Left colon (tissue), 2 donors: ENCODE data around the gene BIRC7. TPM values are rescaled to one million over a fixed set of nuclear protein-coding genes. Genes with fewer than 3 reads are reported as not detected.
A peak's percentile ranks its signal among the peaks of the same experiment; 100 is the strongest.

Source experiments
- ATAC-seq: fragments of 200-7000 bp; cut with Tn5 transposase; one replicate; pipeline ENCODE4 v1.9.1; 2020; ENCODE audit warnings: mild to moderate bottlenecking, moderate library complexity
- DNase-seq, 2 donors: peaks; one replicate each; pipeline ENCODE4 v3.0.0-alpha.2; 2020
- intact Hi-C, 2 donors: fragments of 100-400 bp; cut with DNase I in 1 of 2; cut with micrococcal nuclease in 1 of 2; formaldehyde crosslinking; loops; one replicate each; pipeline versions ENCODE4 v1.11.2 to v1.14.0; 2022; cut with DNase I, micrococcal nuclease
- total RNA-seq, 2 donors: library from RNA; stranded (reverse); fragmentation: NEBNext Ultra II Directional; extraction: Animal tissue kit (Norgen Biotek cat#: 25700); gene quantifications; one replicate each; pipeline ENCODE4 v1.2.1, GENCODE V29; 2021
- donor health status: DM: no; HTN: no; CAD: no.
- donor health status: DM: yes; HTN: yes; CAD: no.

BIRC7 gene
- total RNA-seq, 2 donors from 2014 or later: 0.25 TPM; not detected in 1

GRCh38 chr20:63270606-63271325 lies 35.1 kb downstream of the BIRC7 start:
- intact Hi-C loops: no loop called here
- no peak for ATAC-seq

GRCh38 chr20:63272105-63273058 lies 36.7 kb downstream of the BIRC7 start, which contains the start of gene ARFGAP1:
Gene ARFGAP1 (plus strand): TSS chr20:63272813. CDS start chr20:63275581, 2,768 bp downstream.
- ATAC-seq (peak; percentile 97), DNase-seq (peak; percentile 84 to 95)
- intact Hi-C loops: no loop called here

More at GRCh38 chr20:63270606-63271325, 35.1 kb downstream of the BIRC7 start:
- DNase-seq: no peak

DNA sequence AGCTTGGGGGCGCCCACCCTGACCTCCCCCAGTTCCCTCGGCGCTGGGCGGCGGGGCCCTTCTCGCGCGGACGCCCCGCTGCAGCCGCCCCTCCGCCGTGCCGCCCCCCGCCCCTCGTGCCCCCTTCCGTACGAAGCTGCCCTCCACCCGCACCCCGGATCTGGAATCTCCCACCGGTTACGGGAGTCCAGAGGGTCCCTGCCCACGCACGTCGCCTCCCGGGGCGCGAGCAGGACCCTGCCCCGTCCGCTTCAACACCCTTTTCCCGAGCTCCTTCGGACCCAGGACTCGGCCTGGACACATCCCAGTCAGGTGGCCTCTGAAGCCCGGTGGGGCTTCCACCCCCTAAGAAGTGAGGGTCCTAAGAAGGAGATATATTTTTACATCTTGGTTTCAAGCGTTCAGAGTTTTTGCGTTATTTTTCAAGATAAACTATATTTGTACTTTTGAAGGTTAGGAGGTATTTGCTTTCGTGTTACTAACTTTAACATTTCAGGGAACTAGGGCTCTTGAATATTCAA lies 37.4 kb downstream of the BIRC7 start:
- ATAC-seq (no peak), DNase-seq (no peak)
- intact Hi-C loops: no loop called here

DNA sequence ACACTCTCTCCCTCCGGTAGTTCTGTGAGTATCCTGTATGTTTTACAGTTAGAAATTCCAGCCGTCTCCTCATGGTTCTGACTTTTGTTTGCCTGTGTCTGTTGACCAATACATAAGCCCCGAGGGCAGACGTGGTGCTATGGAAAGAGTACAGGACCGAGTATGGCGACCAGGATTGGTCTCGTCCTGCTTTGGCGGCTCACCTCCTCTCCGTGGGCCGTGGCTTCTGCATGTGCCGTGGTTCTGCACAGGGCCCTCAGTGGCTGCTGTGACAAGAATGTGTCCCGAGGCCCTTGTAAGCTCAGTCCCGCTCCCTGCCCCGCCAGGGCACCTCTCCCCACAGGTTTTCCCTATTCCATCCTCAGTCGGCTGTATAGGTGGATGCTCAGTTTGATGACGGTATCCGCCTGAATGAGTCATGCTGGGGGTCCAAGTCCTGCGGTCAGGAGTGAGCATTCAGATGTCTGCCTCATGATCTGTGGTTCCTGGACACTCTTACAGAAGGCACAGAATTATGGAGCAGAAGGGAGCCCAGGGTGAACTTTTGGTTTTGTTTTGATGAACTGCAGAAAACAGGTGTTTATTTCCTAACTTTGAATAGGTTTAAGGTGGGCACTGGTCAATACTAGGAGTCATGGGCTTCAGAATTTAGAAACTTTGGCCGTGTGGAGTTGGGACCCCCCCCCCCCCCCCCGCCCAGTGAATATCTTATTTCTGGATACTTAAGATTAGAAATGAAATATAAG lies 38.1 kb downstream of the BIRC7 start:
- intact Hi-C loops: no loop called here
- ATAC-seq (peak; percentile 10), DNase-seq (no peak)

DNA sequence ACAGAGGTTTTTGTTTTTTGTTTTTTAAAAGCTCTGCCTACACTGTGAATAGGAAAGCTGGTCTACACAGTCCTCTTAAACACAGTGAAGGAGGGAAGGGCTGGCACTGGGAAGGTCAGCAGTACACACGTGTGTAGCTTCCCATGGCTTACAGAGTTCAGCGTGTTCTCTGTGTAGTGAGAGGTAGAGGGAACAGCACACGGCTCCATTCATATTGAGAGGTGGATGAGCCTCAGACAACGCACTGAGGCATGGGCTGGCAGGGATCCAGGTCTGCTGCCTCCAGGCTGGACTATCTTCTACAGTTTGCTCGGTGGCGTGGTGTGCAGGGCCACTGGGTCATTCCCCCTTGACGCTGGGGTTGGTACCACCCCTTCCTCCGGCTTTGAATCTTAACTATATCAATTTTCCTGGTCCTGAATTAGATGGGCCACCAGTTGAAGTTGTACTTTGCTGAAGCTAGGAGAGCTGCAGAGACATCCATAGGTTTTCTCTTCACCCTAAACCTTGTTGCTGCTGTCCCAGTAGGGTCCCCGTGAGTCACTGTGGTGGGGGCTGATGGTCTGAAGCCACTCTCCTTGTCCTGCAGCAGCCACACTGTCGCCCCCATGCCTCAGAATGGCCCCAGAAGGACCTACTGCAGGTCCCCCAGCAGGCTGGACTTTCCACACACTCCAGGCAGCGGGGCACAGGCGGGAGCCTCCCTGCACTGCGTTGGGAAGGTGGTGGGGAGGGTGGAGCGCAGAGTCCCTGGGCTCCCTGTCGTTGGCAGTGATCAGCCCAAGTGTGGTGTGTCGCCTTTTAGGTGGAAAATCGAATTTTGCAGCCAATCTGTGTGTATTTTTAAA lies 38.9 kb downstream of the BIRC7 start:
- ATAC-seq (no peak), DNase-seq (no peak)
- intact Hi-C loops: no loop called here

DNA sequence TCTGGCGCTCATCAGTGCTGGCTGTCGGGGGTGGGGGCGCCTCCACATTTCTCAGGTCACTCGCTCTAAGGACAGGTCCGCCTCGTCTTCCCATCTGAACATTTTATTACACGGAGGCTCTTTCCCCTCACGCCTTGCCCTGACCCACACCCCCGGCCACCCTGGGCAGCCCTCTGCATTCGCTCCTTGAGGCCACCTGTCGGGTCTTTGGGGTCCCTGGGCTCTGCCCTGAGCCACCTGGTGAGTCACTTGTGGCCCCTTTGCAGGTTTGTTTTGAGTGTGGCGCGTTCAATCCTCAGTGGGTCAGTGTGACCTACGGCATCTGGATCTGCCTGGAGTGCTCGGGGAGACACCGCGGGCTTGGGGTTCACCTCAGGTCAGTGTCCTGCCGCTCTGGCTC lies 40.1 kb downstream of the BIRC7 start:
- DNase-seq (no peak), ATAC-seq (no peak)
- intact Hi-C loops: no loop called here

DNA sequence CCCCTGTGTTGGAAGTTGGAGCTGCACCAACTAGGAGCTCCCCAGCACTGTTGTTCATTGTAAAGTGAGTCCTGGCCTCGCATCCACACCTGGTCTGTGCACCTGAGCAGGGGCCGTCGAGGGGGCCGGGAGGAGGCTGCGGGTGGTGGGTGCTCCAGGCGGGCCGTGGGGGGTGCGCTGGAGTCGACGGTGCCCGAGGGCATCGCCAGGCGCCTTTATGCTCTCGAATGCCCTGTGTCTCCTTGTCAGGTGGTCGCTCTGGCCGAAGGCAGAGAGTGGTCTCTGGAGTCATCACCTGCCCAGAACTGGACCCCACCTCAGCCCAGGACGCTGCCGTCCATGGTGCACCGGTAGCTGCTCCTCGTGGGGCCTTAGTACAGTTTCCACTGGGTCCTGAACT lies 41.3 kb downstream of the BIRC7 start:
- intact Hi-C loops: no loop called here
- ATAC-seq (no peak), DNase-seq (no peak)

DNA sequence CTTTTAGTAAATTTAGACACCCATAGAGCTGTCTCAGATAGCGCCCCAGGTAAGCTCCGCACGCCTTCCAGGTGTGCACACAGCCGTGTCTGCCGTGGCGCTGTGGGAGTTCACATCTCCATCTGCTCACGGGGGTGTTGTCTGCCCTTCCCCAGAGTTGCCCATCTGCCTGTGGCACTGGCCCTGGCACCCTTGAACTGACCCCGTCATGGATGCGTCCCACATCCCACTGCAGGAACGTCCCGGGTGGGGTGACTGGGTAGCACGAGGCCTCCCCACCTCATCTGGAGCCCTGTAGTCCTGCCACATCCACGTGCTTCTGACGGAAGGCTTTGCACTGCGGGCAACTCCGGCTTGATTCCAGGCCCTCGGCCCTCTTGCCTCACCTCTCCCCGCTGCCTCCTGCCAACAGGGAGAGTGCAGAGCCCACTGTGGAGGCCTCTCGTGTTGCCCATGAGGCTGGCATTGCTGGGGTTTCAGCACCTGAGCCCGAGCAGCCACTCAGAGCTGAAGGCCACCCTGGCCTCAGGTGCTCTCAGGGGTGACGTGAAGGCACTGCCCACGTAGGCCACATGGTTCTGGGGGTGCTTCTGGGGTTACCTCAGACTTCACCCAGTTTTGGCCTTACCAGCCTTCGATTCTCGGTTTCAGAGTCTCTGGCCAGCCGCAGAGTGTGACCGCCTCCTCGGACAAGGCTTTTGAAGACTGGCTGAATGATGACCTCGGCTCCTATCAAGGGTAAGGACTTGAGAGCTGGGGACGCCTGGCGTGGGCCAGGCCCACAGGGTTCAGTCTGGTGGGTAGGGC lies 42.0 kb downstream of the BIRC7 start:
- DNase-seq (no peak), ATAC-seq (no peak)
- intact Hi-C loops: no loop called here

GRCh38 chr20:63278661-63279060 lies 43.0 kb downstream of the BIRC7 start:
- no peak for ATAC-seq
- DNase-seq: no peak
- intact Hi-C loops: no loop called here

GRCh38 chr20:63279931-63280330 lies 44.2 kb downstream of the BIRC7 start:
- no peak for ATAC-seq
- intact Hi-C loops: no loop called here
- DNase-seq: no peak

DNA sequence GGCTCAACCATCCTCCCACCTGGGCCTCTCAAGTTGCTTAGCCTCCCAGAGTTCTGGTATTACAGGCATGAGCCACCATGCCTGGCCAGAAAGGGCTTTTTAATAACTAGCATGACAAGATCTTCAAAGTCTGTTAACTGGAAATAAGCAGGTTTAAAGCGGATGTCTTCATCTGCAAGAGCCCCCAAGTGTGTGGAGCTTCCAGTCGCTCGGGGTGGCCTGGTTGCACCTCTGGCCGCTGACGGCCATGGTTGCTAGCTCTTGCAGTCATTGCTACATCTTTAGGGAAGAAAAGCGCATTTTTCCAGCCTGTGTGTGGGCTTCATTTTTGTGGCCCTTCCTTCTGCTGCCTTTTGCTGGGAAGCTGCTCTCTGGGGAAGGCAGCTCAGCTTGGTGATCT lies 44.7 kb downstream of the BIRC7 start:
- ATAC-seq (no peak), DNase-seq (no peak)
- intact Hi-C loops: no loop called here

GRCh38 chr20:63280929-63281545 lies 45.3 kb downstream of the BIRC7 start:
- no peak for ATAC-seq
- intact Hi-C loops: no loop called here

DNA sequence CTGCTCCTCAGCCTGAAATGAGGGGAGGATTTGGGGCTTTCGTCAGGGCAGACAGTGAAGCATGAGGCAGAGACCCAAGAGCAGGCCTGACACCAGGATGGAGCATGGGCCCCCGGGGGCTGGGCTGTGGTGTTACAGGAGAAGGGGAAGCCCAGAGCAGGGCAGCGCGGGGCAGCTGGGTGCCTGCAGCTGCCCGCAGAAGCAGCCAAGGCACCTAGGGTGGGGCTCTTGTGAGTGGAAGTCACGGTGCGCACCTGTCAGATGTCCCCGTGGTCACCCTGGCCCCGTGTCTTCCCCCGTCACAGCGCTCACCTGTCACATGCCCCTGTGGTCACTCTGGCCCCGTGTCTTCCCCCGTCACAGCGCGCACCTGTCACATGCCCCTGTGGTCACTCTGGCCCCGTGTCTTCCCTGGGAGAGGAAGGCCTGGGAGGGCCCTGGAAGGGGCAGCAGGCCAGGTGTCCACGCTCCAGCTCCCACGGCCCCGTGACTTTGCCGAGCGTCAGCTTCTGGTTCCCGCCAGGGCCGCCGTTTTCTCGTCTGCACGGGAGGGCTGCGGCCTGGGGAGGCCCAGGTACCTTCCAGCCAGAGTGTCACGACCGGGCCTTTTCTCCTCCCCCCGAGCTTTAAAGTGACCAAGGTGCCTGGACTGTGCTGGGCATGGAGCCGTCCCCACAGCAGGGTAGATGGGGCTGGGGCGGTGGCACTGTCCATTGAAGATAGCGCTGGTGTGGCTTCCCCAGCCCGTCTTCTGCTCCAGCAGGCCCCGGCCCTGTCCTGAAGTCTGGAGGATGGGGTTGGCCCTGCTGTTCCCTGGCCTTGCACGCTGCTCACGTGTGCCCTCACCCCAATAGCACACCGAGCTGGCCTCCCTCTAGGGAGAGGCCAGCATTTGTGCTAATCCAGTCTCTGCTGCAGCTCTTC lies 46.3 kb downstream of the BIRC7 start:
- ATAC-seq (no peak), DNase-seq (no peak)
- intact Hi-C loops: no loop called here

More at GRCh38 chr20:63280929-63281545, 45.3 kb downstream of the BIRC7 start:
- no peak for DNase-seq

DNA sequence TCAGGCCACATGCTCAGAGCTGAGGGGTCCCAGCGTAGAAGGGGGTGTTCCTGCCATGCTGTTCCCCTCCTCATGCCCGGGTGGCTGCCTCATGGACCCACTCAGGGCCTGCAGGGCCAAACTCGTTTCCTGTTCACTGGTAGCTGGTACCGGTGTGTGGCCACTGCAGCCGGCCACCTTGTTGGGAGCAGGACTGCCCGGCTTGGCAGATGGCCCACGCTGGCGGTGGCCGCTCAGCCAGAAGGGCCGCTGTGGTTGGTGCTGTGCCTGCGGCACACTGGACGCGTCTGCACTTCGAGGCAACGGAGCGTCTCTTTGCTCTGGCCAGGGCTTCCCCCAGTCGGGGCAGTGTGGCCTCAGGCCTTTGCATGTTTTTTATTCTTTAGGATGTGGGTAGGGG lies 47.2 kb downstream of the BIRC7 start:
- intact Hi-C loops: no loop called here
- DNase-seq (no peak), ATAC-seq (no peak)

DNA sequence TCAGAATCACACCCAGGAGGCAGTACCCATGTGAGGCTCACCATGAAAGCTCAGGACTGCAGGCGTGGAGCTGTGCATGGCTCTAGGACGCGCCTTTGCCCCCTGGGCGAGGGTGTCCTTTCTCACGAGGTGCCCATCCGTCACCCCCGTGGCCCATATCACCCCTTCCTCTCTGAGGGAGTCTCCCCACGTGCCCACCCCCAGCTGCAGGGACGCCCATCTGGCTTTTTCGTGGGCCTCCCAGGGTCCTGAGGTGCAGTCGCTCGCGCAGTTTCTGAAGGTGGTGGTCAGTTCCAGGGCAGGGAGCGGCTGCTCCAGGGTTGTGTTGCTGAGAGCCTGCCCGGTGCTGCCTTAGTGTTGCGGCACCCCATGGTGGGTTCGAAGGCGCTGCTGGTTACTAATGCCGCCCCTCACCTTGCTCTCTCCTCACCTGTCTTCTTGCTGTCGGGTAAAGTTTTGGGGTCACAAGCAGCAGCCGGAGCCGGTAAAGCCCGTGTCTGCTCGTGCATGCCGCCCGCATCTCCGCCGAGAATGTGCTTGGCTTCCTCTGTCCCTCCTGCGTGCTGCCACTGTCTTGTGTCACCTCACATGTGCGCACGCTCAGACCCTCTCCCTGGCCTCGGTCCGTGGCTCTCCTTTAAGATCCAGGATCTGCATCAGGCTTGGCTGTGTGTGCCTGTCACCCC lies 47.8 kb downstream of the BIRC7 start:
- DNase-seq: no peak
- no peak for ATAC-seq
- intact Hi-C loops: no loop called here
